Smooth muscle cell of the pulmonary artery (primary cell): ENCODE measurements around the gene CPB1. TPM values are rescaled to one million over a fixed set of nuclear protein-coding genes. Genes with fewer than 3 reads are reported as not detected.

ENCODE experiments used
- total RNA-seq: library from RNA; depleted of rRNA; stranded (reverse); fragments of >200 nt; gene quantifications from 2 replicates; pipeline ENCODE4 v1.2.3, GENCODE V29; 2014

CPB1 gene
- not detected in 2 replicates for total RNA-seq

DNA sequence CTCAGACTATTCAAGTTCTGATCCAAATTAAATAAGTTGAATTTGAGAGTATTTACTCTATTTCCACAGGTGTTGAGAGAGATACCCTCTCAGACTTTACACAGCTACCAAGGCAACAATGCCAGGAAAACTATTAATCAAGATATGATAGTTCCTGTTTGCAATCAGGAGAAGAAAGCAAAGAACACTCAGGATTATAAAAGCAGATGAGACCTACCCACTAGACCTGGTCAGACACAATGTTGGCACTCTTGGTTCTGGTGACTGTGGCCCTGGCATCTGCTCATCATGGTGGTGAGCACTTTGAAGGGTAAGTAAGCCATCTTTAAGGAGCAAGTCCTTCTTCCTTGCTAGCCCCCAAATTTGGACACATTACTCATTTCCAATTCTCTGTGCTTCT lies at the start of gene CPB1:
Gene CPB1 (plus strand): TSS at position 227 of the 400 bp plus-strand sequence. CDS start 13 bp downstream, at position 240.

DNA sequence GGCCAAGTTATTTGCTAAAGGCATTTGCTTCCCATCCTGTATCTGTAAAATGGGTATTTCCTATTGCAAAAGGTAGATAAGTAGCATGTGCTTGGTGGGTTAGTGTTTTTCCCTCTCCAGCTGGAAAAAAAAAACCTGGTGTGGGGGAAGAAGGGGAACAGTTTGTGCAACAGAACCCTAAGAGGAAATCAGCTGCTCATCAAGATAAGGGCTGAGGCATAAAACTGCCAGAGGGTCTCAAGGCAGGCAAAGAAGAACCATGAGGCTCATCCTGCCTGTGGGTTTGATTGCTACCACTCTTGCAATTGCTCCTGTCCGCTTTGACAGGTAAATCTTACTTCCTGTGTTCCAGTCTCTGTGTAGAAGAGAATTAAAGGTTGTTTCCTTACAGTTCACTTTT lies 37.4 kb downstream of the CPB1 start, which contains the start of gene CPA3:
Gene CPA3 (plus strand): TSS at position 248 of the 400 bp plus-strand sequence. CDS start 12 bp downstream, at position 260.

Other genes starting within 250 kb of the CPB1 start
- 0.30 and 3.7 TPM in 2 replicates for gene AGTR1, start 129.9 kb upstream of the CPB1 start, total RNA-seq
- not detected in 2 replicates for gene CPA3, start 37.5 kb downstream of the CPB1 start, total RNA-seq
- gene GYG1, start 163.7 kb downstream of the CPB1 start, total RNA-seq = 48.7 and 57.3 TPM in 2 replicates